BLaER1 (cell line): ENCODE data around the gene TEP1.
"Not testable (repeated sequence)": the region's sequence is repeated elsewhere in the genome, so short reads cannot be mapped to it uniquely, and the experiment has no call there.

Source experiments
- H3K27ac ChIP-seq: shearing (Covaris generic); formaldehyde crosslinking; 2 replicates; pipeline ENCODE4 v1.8.1; 2022
- H3K27me3 ChIP-seq: shearing (Covaris generic); formaldehyde crosslinking; 2 replicates; pipeline ENCODE4 v1.8.1; 2022
- H3K36me3 ChIP-seq: shearing (Covaris generic); formaldehyde crosslinking; 2 replicates; pipeline ENCODE4 v1.8.1; 2022
- H3K4me1 ChIP-seq: shearing (Covaris generic); formaldehyde crosslinking; 2 replicates; pipeline ENCODE4 v1.8.1; 2022
- H3K4me2 ChIP-seq: shearing (Covaris generic); formaldehyde crosslinking; 2 replicates; pipeline ENCODE4 v1.8.1; 2022
- H3K4me3 ChIP-seq: shearing (Covaris generic); formaldehyde crosslinking; 2 replicates; pipeline ENCODE4 v1.8.1; 2022
- H3K9ac ChIP-seq: shearing (Covaris generic); formaldehyde crosslinking; 2 replicates; pipeline ENCODE4 v1.8.1; 2022
- H3K9me3 ChIP-seq: shearing (Covaris generic); formaldehyde crosslinking; 2 replicates; pipeline ENCODE4 v1.8.1; 2022
- H4K20me1 ChIP-seq: shearing (Covaris generic); formaldehyde crosslinking; 2 replicates; pipeline ENCODE4 v1.8.1; 2022
- Cebpa-rat ChIP-seq: shearing (Covaris generic); IDR thresholded peaks from 2 replicates; pipeline ENCODE4 v1.8.1; 2022

The TEP1 gene

GRCh38 chr14:20380681-20381080 is 32.6 kb downstream of the TEP1 start:
- H3K4me2 ChIP-seq, result no peak overlapping the region
- H4K20me1 ChIP-seq, result peaks cover 19% of the 10 kb centered on the region; the same call in 1 of the 2 replicates
- no peak for TF ChIP-seq Cebpa-rat

DNA sequence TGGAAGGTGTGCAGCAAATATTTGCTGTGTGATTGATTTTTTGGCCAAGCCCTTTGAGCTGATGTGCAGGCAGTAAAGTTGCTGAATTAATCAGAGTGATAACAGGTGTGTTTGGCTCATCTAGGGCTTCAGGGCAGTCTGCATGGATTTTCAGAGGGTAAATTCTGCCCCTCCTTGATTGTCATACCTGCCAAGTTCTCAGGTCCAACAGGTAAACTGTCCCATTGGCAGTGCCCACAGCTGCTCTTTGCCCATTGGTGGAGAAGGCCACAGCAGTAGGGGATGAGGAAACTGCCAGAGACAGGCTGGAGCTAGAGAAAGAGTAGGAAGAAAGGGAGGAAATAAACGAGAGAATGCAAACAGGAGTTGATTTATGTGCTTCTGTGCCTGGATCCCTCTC is 33.6 kb downstream of the TEP1 start:
- H3K36me3 ChIP-seq, result peaks cover 100% of the 10 kb centered on the region
- H3K27me3 ChIP-seq, result no peaks in the 10 kb centered on the region
- no peak overlapping the region for H3K4me2 ChIP-seq
- H3K4me1 ChIP-seq, result no peaks in the 10 kb centered on the region
- peaks cover 19% of the 10 kb centered on the region; the same call in 1 of the 2 replicates for H4K20me1 ChIP-seq
- no peak overlapping the region for H3K4me3 ChIP-seq
- H3K9me3 ChIP-seq, result no peaks in the 10 kb centered on the region
- H3K9ac ChIP-seq, result no peak overlapping the region
- no peak for TF ChIP-seq Cebpa-rat
- no peak overlapping the region for H3K27ac ChIP-seq

More at GRCh38 chr14:20380681-20381080, 32.6 kb downstream of the TEP1 start:
- H3K36me3 ChIP-seq, result peaks cover 100% of the 10 kb centered on the region
- H3K27me3 ChIP-seq, result no peaks in the 10 kb centered on the region
- no peak overlapping the region for H3K9ac ChIP-seq
- H3K9me3 ChIP-seq, result no peaks in the 10 kb centered on the region
- H3K4me1 ChIP-seq, result no peaks in the 10 kb centered on the region
- H3K4me3 ChIP-seq, result no peak overlapping the region
- no peak overlapping the region for H3K27ac ChIP-seq

DNA sequence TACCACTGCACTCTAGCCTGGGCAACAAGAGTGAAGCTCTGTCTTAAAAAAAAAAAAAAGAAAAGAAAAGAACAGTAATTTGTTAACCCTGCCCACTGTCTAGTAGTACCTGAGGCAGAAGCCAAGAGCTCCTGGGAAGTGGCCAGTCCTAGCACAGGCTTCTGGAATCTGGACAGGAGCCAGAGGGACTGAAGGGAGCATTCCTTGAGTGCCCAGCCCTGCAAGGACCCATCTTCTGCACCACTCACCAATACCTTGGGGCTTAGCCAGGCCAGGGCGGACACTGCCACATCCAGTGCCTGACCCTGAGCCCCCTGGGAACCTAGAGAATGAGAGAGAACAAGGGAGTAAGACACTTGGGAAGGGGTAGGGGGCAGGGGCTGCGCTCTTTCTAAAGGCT is 36.1 kb downstream of the TEP1 start:
- H3K4me1 ChIP-seq, result no peaks in the 10 kb centered on the region
- no peaks in the 10 kb centered on the region for H3K27me3 ChIP-seq

GRCh38 chr14:20376071-20376588 is 37.2 kb downstream of the TEP1 start:
- Histone ChIP-seq H3K4me1 (no peaks in the 10 kb centered on the region), H3K4me2 (no peak overlapping the region), H3K9me3 (no peaks in the 10 kb centered on the region), H3K36me3 (peaks cover 100% of the 10 kb centered on the region), H4K20me1 (peaks cover 15% of the 10 kb centered on the region; the same call in 1 of the 2 replicates), H3K4me3 (no peak overlapping the region), H3K27ac (no peak overlapping the region), H3K9ac (no peak overlapping the region), H3K27me3 (no peaks in the 10 kb centered on the region)
- no peak for TF ChIP-seq Cebpa-rat

More for the DNA sequence above, 36.1 kb downstream of the TEP1 start:
- Histone ChIP-seq H3K9me3 (no peaks in the 10 kb centered on the region), H3K4me3 (no peak overlapping the region), H4K20me1 (peaks cover 15% of the 10 kb centered on the region; the same call in 1 of the 2 replicates), H3K9ac (no peak overlapping the region), H3K27ac (no peak overlapping the region), H3K4me2 (no peak overlapping the region), H3K36me3 (peaks cover 100% of the 10 kb centered on the region)
- TF ChIP-seq Cebpa-rat, result no peak

DNA sequence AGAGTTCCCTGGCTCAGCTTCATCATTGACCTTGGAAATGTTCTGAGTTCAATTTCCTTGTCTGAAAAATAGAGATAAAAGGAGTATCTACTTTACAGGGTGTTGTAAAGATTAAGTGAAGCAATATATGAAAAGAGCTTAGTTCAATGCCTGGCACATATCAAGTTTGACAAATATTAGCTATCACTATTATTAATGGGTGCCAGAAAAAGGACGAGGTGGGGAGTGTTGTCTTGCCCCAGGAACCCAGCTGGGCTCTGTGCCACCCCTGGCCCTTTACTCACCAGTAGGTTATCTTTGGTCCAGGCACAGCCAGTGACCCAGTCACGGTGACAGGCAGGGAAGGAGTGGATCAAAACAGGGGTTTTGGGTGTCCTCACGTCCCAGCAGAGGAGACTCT is 37.8 kb downstream of the TEP1 start:
- no peak for TF ChIP-seq Cebpa-rat
- Histone ChIP-seq H3K36me3 (peaks cover 100% of the 10 kb centered on the region), H4K20me1 (peaks cover 15% of the 10 kb centered on the region; the same call in 1 of the 2 replicates), H3K27me3 (no peaks in the 10 kb centered on the region), H3K9me3 (no peaks in the 10 kb centered on the region), H3K4me2 (no peak overlapping the region), H3K4me3 (no peak overlapping the region), H3K9ac (no peak overlapping the region), H3K27ac (no peak overlapping the region), H3K4me1 (no peaks in the 10 kb centered on the region)

GRCh38 chr14:20372796-20373195 is 40.5 kb downstream of the TEP1 start:
- Histone ChIP-seq H3K4me2 (no peak overlapping the region), H3K36me3 (peaks cover 100% of the 10 kb centered on the region), H3K9me3 (no peaks in the 10 kb centered on the region), H3K4me1 (no peaks in the 10 kb centered on the region), H3K27ac (no peak overlapping the region), H3K9ac (no peak overlapping the region), H3K4me3 (no peak overlapping the region), H4K20me1 (peaks cover 14% of the 10 kb centered on the region; the same call in 1 of the 2 replicates), H3K27me3 (no peaks in the 10 kb centered on the region)
- no peak for TF ChIP-seq Cebpa-rat

GRCh38 chr14:20365928-20366327 is 47.4 kb downstream of the TEP1 start:
- H3K27me3 ChIP-seq, result no peaks in the 10 kb centered on the region
- H3K9ac ChIP-seq, result no peak overlapping the region
- TF ChIP-seq Cebpa-rat, result no peak
- no peaks in the 10 kb centered on the region for H3K9me3 ChIP-seq
- H3K36me3 ChIP-seq, result peaks cover 97% of the 10 kb centered on the region
- H3K4me1 ChIP-seq, result no peaks in the 10 kb centered on the region
- no peak overlapping the region for H3K4me2 ChIP-seq
- H4K20me1 ChIP-seq, result no peaks in the 10 kb centered on the region
- no peak overlapping the region for H3K4me3 ChIP-seq
- no peak overlapping the region for H3K27ac ChIP-seq

- H3K4me1 ChIP-seq, H3K9ac ChIP-seq, H3K9me3 ChIP-seq, H3K4me3 ChIP-seq, H3K27ac ChIP-seq, H4K20me1 ChIP-seq, H3K27me3 ChIP-seq, H3K4me2 ChIP-seq: not testable (repeated sequence)
- H3K36me3 ChIP-seq, result peaks cover 96% of the 10 kb centered on the region
Observed at GRCh38 chr14:20358474-20358873, 54.8 kb downstream of the TEP1 start.

DNA sequence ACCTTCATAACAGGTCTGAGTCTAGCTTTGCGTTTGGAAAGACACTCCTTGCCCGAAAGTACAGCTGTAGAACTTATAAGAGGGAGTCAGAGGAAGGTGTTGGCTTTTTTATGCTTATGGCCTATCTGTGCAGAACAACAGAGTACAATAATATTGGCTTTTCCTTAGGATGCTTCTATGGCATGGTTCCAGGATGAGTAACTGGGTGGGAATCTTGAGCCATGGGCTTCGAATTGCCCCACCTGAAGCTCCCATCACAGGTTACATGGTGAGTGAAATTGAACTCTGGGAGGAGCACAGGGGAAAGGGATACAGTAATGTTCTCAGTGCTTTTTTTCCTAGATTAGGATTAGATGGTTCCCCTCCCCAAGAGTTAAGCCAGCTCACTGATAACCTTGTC is 56.9 kb downstream of the TEP1 start:
- H3K9ac ChIP-seq, result no peak overlapping the region
- no peak for TF ChIP-seq Cebpa-rat
- no peaks in the 10 kb centered on the region for H3K27me3 ChIP-seq
- H3K4me3 ChIP-seq, result no peak overlapping the region
- no peaks in the 10 kb centered on the region for H4K20me1 ChIP-seq
- H3K4me2 ChIP-seq, result no peak overlapping the region
- no peaks in the 10 kb centered on the region for H3K4me1 ChIP-seq
- H3K27ac ChIP-seq, result no peak overlapping the region
- H3K36me3 ChIP-seq, result peaks cover 96% of the 10 kb centered on the region
- no peaks in the 10 kb centered on the region for H3K9me3 ChIP-seq

DNA sequence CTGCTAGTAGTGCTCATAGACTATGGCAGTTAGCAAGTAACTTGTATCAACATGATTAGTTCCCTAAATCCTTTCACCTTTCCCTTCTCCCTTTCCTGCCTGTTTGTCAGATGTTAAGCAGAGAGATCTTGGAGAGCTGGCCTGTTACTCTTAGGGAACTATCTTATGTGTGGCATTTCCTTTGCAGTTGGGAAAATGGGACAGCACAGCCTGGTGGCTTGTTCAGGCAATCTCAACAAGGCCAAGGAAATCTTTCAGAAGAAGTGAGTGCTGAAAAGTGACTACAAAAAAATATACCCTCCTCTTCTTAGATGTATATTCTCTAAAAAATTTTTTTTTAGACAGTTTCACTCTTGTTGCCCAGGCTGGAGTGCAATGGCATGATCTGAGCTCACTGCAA is 62.4 kb downstream of the TEP1 start:
- Histone ChIP-seq H3K4me2 (no peak overlapping the region), H3K27me3 (no peaks in the 10 kb centered on the region), H3K36me3 (peaks cover 97% of the 10 kb centered on the region), H3K9me3 (no peaks in the 10 kb centered on the region), H3K27ac (no peak overlapping the region), H4K20me1 (no peaks in the 10 kb centered on the region), H3K4me3 (no peak overlapping the region), H3K4me1 (no peaks in the 10 kb centered on the region), H3K9ac (no peak overlapping the region)
- no peak for TF ChIP-seq Cebpa-rat

DNA sequence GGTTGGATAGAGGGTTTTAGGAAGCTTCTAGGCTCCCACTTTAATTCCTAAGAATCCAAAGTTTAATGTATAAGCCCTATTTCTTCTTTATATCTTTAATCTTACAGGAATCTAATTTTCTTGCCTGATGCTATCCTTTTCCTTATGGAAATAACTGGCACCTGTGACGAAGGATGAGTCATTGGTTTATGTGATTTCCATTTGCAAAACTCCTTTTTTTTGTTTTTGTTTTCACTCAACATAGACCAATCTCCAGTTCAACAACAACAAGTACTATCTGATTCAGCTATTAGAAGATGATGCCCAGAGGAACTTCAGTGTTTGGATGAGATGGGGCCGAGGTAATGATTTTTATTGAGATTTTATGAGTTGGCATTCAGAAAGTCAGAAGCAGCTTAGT is 63.0 kb downstream of the TEP1 start:
- Histone ChIP-seq H3K27me3 (no peaks in the 10 kb centered on the region), H3K27ac (no peak overlapping the region), H3K4me3 (no peak overlapping the region), H3K36me3 (peaks cover 98% of the 10 kb centered on the region), H3K4me1 (no peaks in the 10 kb centered on the region), H4K20me1 (no peaks in the 10 kb centered on the region), H3K9ac (no peak overlapping the region), H3K4me2 (no peak overlapping the region), H3K9me3 (no peaks in the 10 kb centered on the region)
- TF ChIP-seq Cebpa-rat, result no peak
